K562 (cell line): ENCODE measurements around the gene KRR1.
"Not testable (repeated sequence)": the region's sequence is repeated elsewhere in the genome, so short reads cannot be mapped to it uniquely, and the experiment has no call there.

Experiments used
- DNMT1 ChIP-seq: fragments of 450-650 bp; IDR thresholded peaks from 2 replicates; pipeline ENCODE4 v1.6.1; 2016; ENCODE audit warnings: antibody characterized with exemption, mild to moderate bottlenecking
- EGR1 ChIP-seq: fragments of 450-650 bp; conservative IDR thresholded peaks from 2 replicates; pipeline ENCODE4 v1.6.1; 2017; ENCODE audit warnings: mild to moderate bottlenecking
- EP400 ChIP-seq: fragments of 450-650 bp; IDR thresholded peaks from 2 replicates; pipeline ENCODE4 v1.6.1; 2017; ENCODE audit warnings: antibody characterized with exemption, mild to moderate bottlenecking, moderate library complexity
- KLF6 ChIP-seq: fragments of 250-450 bp; sonication (Bioruptor Pico); IDR thresholded peaks from 2 replicates; pipeline ENCODE4 v1.4.0; 2020; ENCODE audit warnings: mild to moderate bottlenecking, moderate library complexity, borderline replicate concordance
- MLX ChIP-seq, 2 experiments: fragments of 450-650 bp in 1 of 2; sonication (generic) in 1 of 2; formaldehyde crosslinking; conservative IDR thresholded peaks; 2 replicates each; pipeline versions ENCODE4 v1.4.0 to v1.8.1; 2020 to 2022; ENCODE audit warnings: mild to moderate bottlenecking in 1 of 2, missing genetic modification reagents in 1 of 2
- RCOR1 ChIP-seq, 2 experiments: IDR thresholded peaks; 2 replicates each; pipeline ENCODE4 v1.6.1; 2012; ENCODE audit warnings: low read depth in 2 of 2, low read length in 2 of 2, borderline replicate concordance in 1 of 2, improper control_type of control experiment in 1 of 2
- TCF7L2 ChIP-seq: fragments of 150-350 bp; IDR thresholded peaks from 2 replicates; pipeline ENCODE4 v1.6.1; 2016; ENCODE audit warnings: low read depth, mild to moderate bottlenecking, low read length, moderate library complexity
- ZNF354B ChIP-seq: fragments of 250-450 bp; sonication (Bioruptor Pico); IDR thresholded peaks from 2 replicates; pipeline ENCODE4 v1.4.0; 2020
- TF ChIP-seq, protein P1 (sequence below): sonication (generic); formaldehyde crosslinking; IDR thresholded peaks from 2 replicates; pipeline ENCODE4 v1.9.0; 2022; ENCODE audit warnings: mild to moderate bottlenecking, missing genetic modification reagents

DNA sequence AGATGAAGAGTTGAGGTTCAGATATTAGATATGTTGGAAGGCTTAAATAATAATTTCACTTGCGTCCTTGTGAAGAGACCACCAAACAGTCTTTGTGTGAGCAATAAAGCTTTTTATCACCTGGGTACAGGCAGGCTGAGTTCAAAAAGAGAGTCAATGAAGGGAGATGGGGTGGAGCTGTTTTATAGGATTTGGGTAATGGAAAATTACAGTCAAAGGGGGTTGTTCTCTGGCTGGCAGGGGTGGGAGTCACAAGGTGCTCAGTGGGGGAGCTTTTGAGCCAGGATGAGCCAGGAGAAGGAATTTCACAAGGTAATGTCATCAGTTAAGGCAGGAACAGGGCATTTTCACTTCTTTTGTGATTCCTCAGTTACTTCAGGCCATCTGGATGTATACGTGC is 27.0 kb downstream of the KRR1 start:
- TF ChIP-seq MLX (CRISPR knock-in tag; conservative IDR thresholded peaks at IDR 0.05); RCOR1 (IDR thresholded peaks at IDR 0.05; ENCODE audit: borderline replicate concordance in 1 of 2, low read depth in 2 of 2, low read length in 2 of 2); EGR1; EP400; DNMT1; KLF6 (CRISPR knock-in tag); ZNF354B (CRISPR knock-in tag); TCF7L2: not testable (repeated sequence)
- TF ChIP-seq, protein P1, sequence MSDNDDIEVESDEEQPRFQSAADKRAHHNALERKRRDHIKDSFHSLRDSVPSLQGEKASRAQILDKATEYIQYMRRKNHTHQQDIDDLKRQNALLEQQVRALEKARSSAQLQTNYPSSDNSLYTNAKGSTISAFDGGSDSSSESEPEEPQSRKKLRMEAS (CRISPR knock-in tag), result not testable (repeated sequence)
